HUES64 (cell line): ENCODE data around the gene HGD. TPM values are rescaled to one million over a fixed set of nuclear protein-coding genes. Genes with fewer than 3 reads are reported as not detected.
"Not testable (repeated sequence)": the region's sequence is repeated elsewhere in the genome, so short reads cannot be mapped to it uniquely, and the experiment has no call there.

Source experiments
- H3K27ac ChIP-seq: 2 replicates; pipeline ENCODE4 v1.7.0; 2013; ENCODE audit warnings: low read depth, low read length, inconsistent platforms
- H3K27me3 ChIP-seq: 2 replicates; pipeline ENCODE4 v1.6.1; 2013; ENCODE audit warnings: mild to moderate bottlenecking, low read length; ENCODE audit not compliant: insufficient read depth
- H3K36me3 ChIP-seq: 2 replicates; pipeline ENCODE4 v1.6.1; 2013; ENCODE audit warnings: mild to moderate bottlenecking, low read length; ENCODE audit not compliant: insufficient read depth
- H3K4me1 ChIP-seq: 2 replicates; pipeline ENCODE4 v1.6.1; 2013; ENCODE audit warnings: mild to moderate bottlenecking, low read length, moderate library complexity; ENCODE audit not compliant: insufficient read depth
- H3K4me3 ChIP-seq: 2 replicates; pipeline ENCODE4 v1.5.1; 2013; ENCODE audit warnings: mild to moderate bottlenecking, low read length, moderate library complexity
- H3K9ac ChIP-seq: 2 replicates; pipeline ENCODE4 v1.6.1; 2013; ENCODE audit warnings: mild to moderate bottlenecking, low read depth, low read length
- H3K9me3 ChIP-seq: 2 replicates; pipeline ENCODE4 v1.6.1; 2013; ENCODE audit warnings: low read depth, low read length; ENCODE audit not compliant: insufficient read depth
- WGBS: fragments of 150-250, 120-280 bp; methylation state at CpG from one replicate; pipeline ENCODE4 v1.1.7; 2013; ENCODE audit warnings: missing lambda C conversion rate; 5-methylcytosine and 5-hydroxymethylcytosine counted together
- polyA plus RNA-seq, 2 experiments: library from polyadenylated mRNA; stranded (reverse); fragments of 50-300 nt; gene quantifications; one replicate each; pipeline ENCODE4 v1.2.3, GENCODE V29; 2013

HGD gene
- polyA plus RNA-seq (2013, experiment 1 of 2) = 0.50 TPM
- 0.82 TPM for polyA plus RNA-seq (2013, experiment 2 of 2)

GRCh38 chr3:120682095-120682681 lies at the start of gene HGD:
Gene HGD, minus strand, starts transcription at chr3:120682239. Its CDS starts 128 bp downstream, at chr3:120682111.
- H3K4me1 ChIP-seq = peaks cover 33% of the 10 kb centered on the region
- H3K4me3 ChIP-seq = no peak within 1 kb of the TSS
- peak within 1 kb of the TSS; percentile 67; the same call in 1 of the 2 replicates for H3K27ac ChIP-seq
- WGBS = 95% methylated on average over 5 of the region's 5 CpGs
- H3K9me3 ChIP-seq = peaks cover 13% of the 10 kb centered on the region
- H3K27me3 ChIP-seq = no peaks in the 10 kb centered on the region
- H3K9ac ChIP-seq = no peak within 1 kb of the TSS
- H3K36me3 ChIP-seq = no peaks in the 10 kb centered on the region

GRCh38 chr3:120730576-120731542 lies 48.8 kb upstream of the HGD start:
- no peak overlapping the region for H3K27ac ChIP-seq
- peaks cover 18% of the 10 kb centered on the region for H3K4me1 ChIP-seq
- 36% methylated on average over 4 of the region's 4 CpGs for WGBS
- no peaks in the 10 kb centered on the region for H3K27me3 ChIP-seq
- no peak overlapping the region for H3K9ac ChIP-seq
- H3K4me3 ChIP-seq = no peak overlapping the region
- no peaks in the 10 kb centered on the region; the same call in 1 of the 2 replicates for H3K36me3 ChIP-seq
- H3K9me3 ChIP-seq = no peaks in the 10 kb centered on the region

GRCh38 chr3:120726791-120727190 lies 44.8 kb upstream of the HGD start:
- Histone ChIP-seq H3K9ac (no peak overlapping the region), H3K27ac (no peak overlapping the region), H3K9me3 (no peaks in the 10 kb centered on the region), H3K27me3 (no peaks in the 10 kb centered on the region), H3K36me3 (no peaks in the 10 kb centered on the region; the same call in 1 of the 2 replicates), H3K4me3 (no peak overlapping the region), H3K4me1 (peaks cover 18% of the 10 kb centered on the region)
- 93% methylated on average over 1 of the region's 1 CpG for WGBS

- Histone ChIP-seq H3K4me3 (peak overlapping the region; percentile 64), H3K9ac (peak overlapping the region; percentile 83), H3K27ac (peak overlapping the region; percentile 65; the same call in 1 of the 2 replicates)
- H3K36me3 ChIP-seq, H3K9me3 ChIP-seq, H3K4me1 ChIP-seq, H3K27me3 ChIP-seq: not testable (repeated sequence)
- WGBS = 16% methylated on average over 20 of the region's 20 CpGs
Measured at GRCh38 chr3:120719167-120719834, 37.3 kb upstream of the HGD start.

GRCh38 chr3:120713262-120713661 lies 31.2 kb upstream of the HGD start:
- Histone ChIP-seq H3K27me3 (no peaks in the 10 kb centered on the region), H3K9ac (no peak overlapping the region), H3K9me3 (no peaks in the 10 kb centered on the region)

GRCh38 chr3:120710369-120710768 lies 28.3 kb upstream of the HGD start:
- Histone ChIP-seq H3K9ac (no peak overlapping the region), H3K27ac (no peak overlapping the region), H3K4me3 (no peak overlapping the region), H3K4me1 (no peaks in the 10 kb centered on the region), H3K27me3 (no peaks in the 10 kb centered on the region), H3K9me3 (no peaks in the 10 kb centered on the region), H3K36me3 (peaks cover 5% of the 10 kb centered on the region; the same call in 1 of the 2 replicates)
- 92% methylated on average over 1 of the region's 1 CpG for WGBS

More at GRCh38 chr3:120713262-120713661, 31.2 kb upstream of the HGD start:
- no peak overlapping the region for H3K4me3 ChIP-seq
- H3K36me3 ChIP-seq = peaks cover 5% of the 10 kb centered on the region; the same call in 1 of the 2 replicates
- no peaks in the 10 kb centered on the region for H3K4me1 ChIP-seq
- H3K27ac ChIP-seq = no peak overlapping the region

- H3K4me1 ChIP-seq = no peaks in the 10 kb centered on the region
- H3K4me3 ChIP-seq = no peak overlapping the region
- no peaks in the 10 kb centered on the region for H3K27me3 ChIP-seq
- peaks cover 5% of the 10 kb centered on the region; the same call in 1 of the 2 replicates for H3K36me3 ChIP-seq
- no peak overlapping the region for H3K9ac ChIP-seq
- no peak overlapping the region for H3K27ac ChIP-seq
- H3K9me3 ChIP-seq = 0 out of 2 replicates have a peak, but pooled peaks cover 4% of the 10 kb centered on the region
Measured at GRCh38 chr3:120708408-120708807, 26.4 kb upstream of the HGD start.

GRCh38 chr3:120706950-120707349 lies 24.9 kb upstream of the HGD start:
- Histone ChIP-seq H3K9me3 (0 out of 2 replicates have a peak, but pooled peaks cover 5% of the 10 kb centered on the region), H3K27ac (no peak overlapping the region), H3K4me3 (no peak overlapping the region), H3K27me3 (no peaks in the 10 kb centered on the region), H3K9ac (no peak overlapping the region), H3K4me1 (no peaks in the 10 kb centered on the region), H3K36me3 (peaks cover 5% of the 10 kb centered on the region; the same call in 1 of the 2 replicates)

GRCh38 chr3:120705884-120706582 lies 24.0 kb upstream of the HGD start:
- WGBS = 90% methylated on average over 5 of the region's 5 CpGs
- H3K4me1 ChIP-seq = no peaks in the 10 kb centered on the region
- no peaks in the 10 kb centered on the region for H3K27me3 ChIP-seq
- no peak overlapping the region for H3K4me3 ChIP-seq
- no peak overlapping the region for H3K9ac ChIP-seq
- H3K36me3 ChIP-seq = peaks cover 5% of the 10 kb centered on the region; the same call in 1 of the 2 replicates
- H3K27ac ChIP-seq = no peak overlapping the region
- H3K9me3 ChIP-seq = 0 out of 2 replicates have a peak, but pooled peaks cover 5% of the 10 kb centered on the region

GRCh38 chr3:120699333-120699732 lies 17.3 kb upstream of the HGD start:
- Histone ChIP-seq H3K27ac (no peak overlapping the region), H3K4me1 (peaks cover 16% of the 10 kb centered on the region), H3K36me3 (no peaks in the 10 kb centered on the region; the same call in 1 of the 2 replicates), H3K4me3 (no peak overlapping the region), H3K27me3 (no peaks in the 10 kb centered on the region), H3K9me3 (0 out of 2 replicates have a peak, but pooled peaks cover 5% of the 10 kb centered on the region), H3K9ac (no peak overlapping the region)
- WGBS = 92% methylated on average over 3 of the region's 3 CpGs
